ENCODE measurements around the gene RHOBTB1.

- TF ChIP-seq, protein P1, sequence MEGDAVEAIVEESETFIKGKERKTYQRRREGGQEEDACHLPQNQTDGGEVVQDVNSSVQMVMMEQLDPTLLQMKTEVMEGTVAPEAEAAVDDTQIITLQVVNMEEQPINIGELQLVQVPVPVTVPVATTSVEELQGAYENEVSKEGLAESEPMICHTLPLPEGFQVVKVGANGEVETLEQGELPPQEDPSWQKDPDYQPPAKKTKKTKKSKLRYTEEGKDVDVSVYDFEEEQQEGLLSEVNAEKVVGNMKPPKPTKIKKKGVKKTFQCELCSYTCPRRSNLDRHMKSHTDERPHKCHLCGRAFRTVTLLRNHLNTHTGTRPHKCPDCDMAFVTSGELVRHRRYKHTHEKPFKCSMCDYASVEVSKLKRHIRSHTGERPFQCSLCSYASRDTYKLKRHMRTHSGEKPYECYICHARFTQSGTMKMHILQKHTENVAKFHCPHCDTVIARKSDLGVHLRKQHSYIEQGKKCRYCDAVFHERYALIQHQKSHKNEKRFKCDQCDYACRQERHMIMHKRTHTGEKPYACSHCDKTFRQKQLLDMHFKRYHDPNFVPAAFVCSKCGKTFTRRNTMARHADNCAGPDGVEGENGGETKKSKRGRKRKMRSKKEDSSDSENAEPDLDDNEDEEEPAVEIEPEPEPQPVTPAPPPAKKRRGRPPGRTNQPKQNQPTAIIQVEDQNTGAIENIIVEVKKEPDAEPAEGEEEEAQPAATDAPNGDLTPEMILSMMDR (IDR thresholded peaks at IDR 0.05) = no peak
- TF ChIP-seq POLR2A (IDR thresholded peaks at IDR 0.05) = no peak
Observed at GRCh38 chr10:60913657-60914056, 30.3 kb downstream of the RHOBTB1 start.
